DMS53 treated with DMSO at 0.1 percent for 48 hours (cell line): ENCODE data around the gene ACSM5.
"Not testable (repeated sequence)": the region's sequence is repeated elsewhere in the genome, so short reads cannot be mapped to it uniquely, and the experiment has no call there.

Source experiments
- DNase-seq: peaks from one replicate; lab custom pipeline; 2025; ENCODE audit not compliant: unreplicated experiment; lab: John Stamatoyannopoulos, UW

Gene ACSM5

DNA sequence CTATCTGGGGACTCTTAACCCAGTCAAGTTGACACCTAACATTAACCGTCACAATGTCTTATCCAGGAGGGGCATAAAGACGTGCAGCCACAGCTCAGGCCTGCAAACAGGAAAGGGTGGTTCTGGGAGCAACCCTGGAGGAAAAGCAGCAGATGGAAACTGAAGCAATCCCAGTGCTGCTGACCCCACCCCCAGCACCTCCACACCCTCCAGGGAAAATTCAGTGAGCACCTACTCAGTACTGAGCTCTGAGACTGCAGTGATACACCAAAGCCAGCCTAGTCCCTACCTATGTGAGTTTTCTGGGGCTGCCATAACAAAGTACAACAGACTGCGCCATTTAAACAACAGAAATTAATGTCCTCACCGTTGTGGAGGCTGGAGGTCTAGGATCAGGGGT lies 32.5 kb downstream of the ACSM5 start:
- DNase-seq: not testable (repeated sequence)

DNA sequence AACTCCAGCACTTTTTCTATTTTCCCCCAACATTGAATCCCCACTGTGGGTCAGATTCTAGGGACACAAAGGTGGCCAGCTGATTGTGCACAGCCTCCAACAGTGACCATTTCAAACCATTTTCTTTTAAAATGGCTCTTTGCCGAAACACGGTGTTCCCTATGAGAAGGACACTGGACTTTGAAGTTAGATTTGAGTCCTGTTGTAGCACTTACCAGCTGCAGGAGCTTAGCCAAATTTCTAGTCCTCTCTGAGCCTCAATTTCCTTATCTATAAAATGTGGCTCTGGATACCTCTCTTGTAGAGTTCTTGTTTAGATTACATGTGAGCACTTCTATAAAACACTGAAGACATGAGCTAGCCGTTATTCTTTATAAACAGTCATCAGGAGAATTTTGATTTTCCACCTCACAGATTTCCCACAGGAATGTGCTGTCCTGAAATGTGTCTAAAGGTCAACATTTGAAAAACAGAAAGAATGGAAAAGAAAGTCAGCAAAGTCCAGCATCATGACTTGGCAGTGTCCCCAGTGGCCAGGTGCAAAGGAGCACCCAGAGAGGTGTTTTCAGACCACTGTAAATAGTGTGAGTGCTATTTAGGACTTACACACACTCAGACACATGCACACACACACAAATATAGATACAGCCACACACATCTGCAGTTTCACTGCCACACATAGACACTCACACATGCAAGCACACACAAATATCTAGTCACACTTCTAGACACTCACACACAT lies 37.5 kb downstream of the ACSM5 start:
- not testable (repeated sequence) for DNase-seq

DNA sequence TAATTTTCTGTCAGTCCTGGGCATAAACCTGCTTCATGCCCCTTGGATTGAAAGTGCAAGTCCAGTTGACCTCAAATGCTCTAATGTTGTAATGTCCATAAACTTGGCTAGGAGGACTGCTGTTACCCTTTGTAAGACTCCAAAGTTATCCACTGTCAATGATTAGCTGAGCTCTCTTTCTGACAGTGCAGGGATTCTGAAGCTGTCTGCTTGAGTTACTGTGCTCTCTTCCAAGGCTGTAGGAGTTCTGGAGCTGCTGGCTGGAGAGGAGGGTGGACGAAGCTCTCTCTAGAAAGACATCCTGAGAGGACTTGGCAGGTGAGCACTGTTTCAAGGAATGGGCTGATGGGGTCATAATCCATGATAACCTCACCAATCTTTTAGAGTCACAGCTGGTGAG lies 42.0 kb downstream of the ACSM5 start, which contains the start of gene ACSM2A:
Gene ACSM2A, plus strand, starts transcription at position 158 of the 400 bp plus-strand sequence. CDS start 8,594 bp downstream, outside the sequence.
- DNase-seq: not testable (repeated sequence)

GRCh38 chr16:20453633-20454032 lies 44.3 kb downstream of the ACSM5 start:
- not testable (repeated sequence) for DNase-seq

GRCh38 chr16:20459227-20459626 lies 49.9 kb downstream of the ACSM5 start:
- DNase-seq: not testable (repeated sequence)

GRCh38 chr16:20460313-20460712 lies 51.0 kb downstream of the ACSM5 start:
- not testable (repeated sequence) for DNase-seq

DNA sequence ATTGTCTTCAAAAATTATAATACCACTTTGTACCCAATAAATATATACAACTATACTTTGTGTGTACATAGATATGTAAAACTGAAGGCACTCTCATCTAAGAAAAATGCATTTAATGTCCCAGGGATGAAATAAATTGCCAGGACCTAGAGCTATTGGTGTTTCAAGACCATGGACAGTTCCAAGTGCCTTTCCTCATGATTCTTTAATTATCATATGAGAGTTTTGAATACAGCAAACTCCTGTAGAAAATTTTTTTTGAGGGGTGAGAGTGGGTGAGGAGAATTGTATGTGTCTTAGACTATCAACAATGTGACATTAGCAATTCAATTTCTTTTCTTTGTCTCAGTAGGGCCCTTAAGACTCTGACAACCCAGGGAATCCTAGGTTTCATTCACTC lies 59.6 kb downstream of the ACSM5 start:
- not testable (repeated sequence) for DNase-seq

GRCh38 chr16:20469930-20470329 lies 60.6 kb downstream of the ACSM5 start:
- not testable (repeated sequence) for DNase-seq

- DNase-seq: not testable (repeated sequence)
Observed at GRCh38 chr16:20470732-20471131, 61.4 kb downstream of the ACSM5 start.

- not testable (repeated sequence) for DNase-seq
Observed at GRCh38 chr16:20477188-20477744, 67.9 kb downstream of the ACSM5 start.

- DNase-seq: not testable (repeated sequence)
Observed at GRCh38 chr16:20483989-20484388, 74.7 kb downstream of the ACSM5 start.

GRCh38 chr16:20484726-20485125 lies 75.4 kb downstream of the ACSM5 start:
- no peak for DNase-seq

DNA sequence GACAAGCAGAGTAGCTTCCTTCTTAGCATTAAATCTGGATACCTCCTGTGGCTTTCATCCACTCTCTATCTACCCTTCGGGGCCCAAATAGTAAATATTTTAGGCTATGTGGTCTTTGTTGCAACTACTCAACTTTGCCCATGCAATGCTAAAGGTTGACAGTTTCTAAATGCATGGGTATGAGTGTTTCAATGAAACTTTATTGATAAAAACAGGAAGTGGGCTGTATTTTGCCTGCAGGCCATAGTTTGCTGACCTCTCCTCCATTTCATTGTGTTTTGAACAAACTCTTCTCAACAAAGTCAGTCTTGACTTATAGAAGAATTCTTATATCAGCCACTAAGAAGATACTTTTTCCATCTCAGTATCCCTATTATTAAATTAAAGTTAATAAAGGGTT lies 76.1 kb downstream of the ACSM5 start:
- DNase-seq: no peak
